Effector memory CD8-positive, alpha-beta T cell (primary cell): ENCODE data around the gene UPF1.

ENCODE experiments used
- ATAC-seq: fragments of 150-1000 bp; cut with Tn5 transposase; replicated peaks from 2 replicates; pipeline ENCODE4 v1.10.0; 2021; ENCODE audit warnings: mild to moderate bottlenecking, moderate library complexity
- DNase-seq, 3 experiments: peaks; one replicate each; pipeline ENCODE4 v3.0.0; 2021
- H3K27ac Mint-ChIP-seq, 2 donors: one replicate each; pipeline ENCODE4 v1.8.0; 2022; ENCODE audit warnings: mild to moderate bottlenecking in 2 of 2, mixed read lengths in 2 of 2, moderate library complexity in 2 of 2
- H3K27me3 Mint-ChIP-seq, 2 donors: one replicate each; pipeline ENCODE4 v1.8.0; 2022; ENCODE audit warnings: mixed read lengths in 2 of 2
- H3K36me3 Mint-ChIP-seq: one replicate; pipeline ENCODE4 v1.8.0; 2022; ENCODE audit warnings: mild to moderate bottlenecking, moderate library complexity, mixed read lengths; ENCODE audit not compliant: insufficient read depth
- H3K4me1 Mint-ChIP-seq, 2 donors: one replicate each; pipeline ENCODE4 v1.8.0; 2022; ENCODE audit warnings: low read depth in 2 of 2, mixed read lengths in 2 of 2
- H3K4me3 Mint-ChIP-seq, 2 donors: one replicate each; pipeline ENCODE4 v1.8.0; 2022; ENCODE audit warnings: mild to moderate bottlenecking in 2 of 2, mixed read lengths in 2 of 2, moderate library complexity in 2 of 2
- H3K9me3 Mint-ChIP-seq, 2 donors: one replicate each; pipeline ENCODE4 v1.8.0; 2022; ENCODE audit warnings: mixed read lengths in 2 of 2

UPF1 gene

DNA sequence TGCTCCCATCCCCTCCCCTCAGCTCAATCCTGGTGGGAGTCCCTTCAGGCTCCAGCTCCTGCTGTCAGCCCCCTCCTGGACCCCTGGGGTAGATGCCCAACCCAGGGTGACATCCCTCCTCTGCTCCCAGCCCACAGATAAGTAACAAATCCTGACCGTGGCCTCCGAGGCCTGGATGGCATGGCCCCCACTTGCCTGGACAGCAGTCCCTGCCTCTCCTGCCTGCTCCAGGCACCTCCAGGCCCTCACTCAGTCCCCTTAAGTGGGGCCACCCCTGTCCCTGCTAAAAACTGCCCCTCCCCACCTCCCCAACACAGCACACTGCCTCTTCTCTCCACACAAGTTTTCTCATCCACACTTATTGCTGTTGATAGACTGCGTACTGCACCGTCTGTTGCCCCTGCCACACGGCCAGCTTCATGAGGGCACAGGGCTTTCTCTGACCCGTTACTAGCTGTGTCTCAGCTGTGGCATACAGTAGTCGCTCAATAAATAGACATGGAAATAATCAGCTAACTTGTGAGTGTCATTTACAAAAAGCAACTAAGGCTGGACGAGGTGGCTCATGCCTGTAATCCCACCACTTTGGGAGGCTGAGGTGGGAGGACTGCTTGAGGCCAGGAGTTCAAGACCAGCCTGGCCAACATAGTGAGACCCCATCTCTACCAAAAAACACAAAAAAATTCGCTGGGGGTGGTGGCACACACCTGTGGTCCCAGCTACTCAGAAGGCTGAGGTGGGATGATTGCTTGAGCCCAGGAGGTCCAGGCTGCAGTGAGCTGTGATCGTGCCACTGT, 58.4 kb downstream of the UPF1 start:
- H3K4me1 Mint-ChIP-seq = no peaks in the 10 kb centered on the region
- H3K9me3 Mint-ChIP-seq = no peaks in the 10 kb centered on the region
- ATAC-seq (no peak), DNase-seq (no peak)
- H3K36me3 Mint-ChIP-seq = no peaks in the 10 kb centered on the region
- H3K27me3 Mint-ChIP-seq = peaks cover 9 to 40% of the 10 kb centered on the region in 2 donors
- H3K27ac Mint-ChIP-seq = no peak overlapping the region
- H3K4me3 Mint-ChIP-seq = no peak overlapping the region

DNA sequence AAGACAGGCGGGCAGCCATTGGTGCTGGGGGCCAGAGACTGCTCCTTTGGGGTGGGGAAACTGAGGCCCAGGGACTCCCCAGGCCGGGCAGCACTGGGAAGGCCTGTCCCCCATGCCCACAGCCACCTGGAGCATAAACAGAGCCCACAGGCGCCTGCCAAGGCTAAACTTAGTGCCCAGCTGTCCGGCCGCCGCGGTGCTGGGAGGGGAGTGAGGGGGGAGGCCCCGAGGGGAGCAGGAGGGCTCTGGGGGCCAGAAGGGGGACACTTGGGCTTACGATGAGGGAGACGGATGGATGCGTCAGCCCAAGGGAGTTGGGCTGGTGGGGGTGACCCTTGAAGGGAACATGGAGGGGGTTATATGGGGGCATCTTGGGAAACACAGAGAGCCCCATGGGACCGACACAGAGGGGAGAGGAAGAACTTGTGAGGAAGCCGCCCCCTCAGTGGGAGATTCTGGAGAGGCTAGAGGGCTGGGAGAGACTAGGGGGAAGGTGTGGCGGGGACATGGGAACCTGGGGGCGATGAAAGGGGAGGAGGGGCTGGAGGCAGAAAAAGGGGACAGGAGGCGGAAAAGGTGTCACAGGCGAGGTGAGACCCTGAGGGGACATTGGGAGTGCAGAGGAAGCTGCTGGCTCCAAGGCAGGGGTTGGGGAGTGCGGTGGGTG, 62.0 kb downstream of the UPF1 start:
- no peak overlapping the region for H3K4me3 Mint-ChIP-seq

DNA sequence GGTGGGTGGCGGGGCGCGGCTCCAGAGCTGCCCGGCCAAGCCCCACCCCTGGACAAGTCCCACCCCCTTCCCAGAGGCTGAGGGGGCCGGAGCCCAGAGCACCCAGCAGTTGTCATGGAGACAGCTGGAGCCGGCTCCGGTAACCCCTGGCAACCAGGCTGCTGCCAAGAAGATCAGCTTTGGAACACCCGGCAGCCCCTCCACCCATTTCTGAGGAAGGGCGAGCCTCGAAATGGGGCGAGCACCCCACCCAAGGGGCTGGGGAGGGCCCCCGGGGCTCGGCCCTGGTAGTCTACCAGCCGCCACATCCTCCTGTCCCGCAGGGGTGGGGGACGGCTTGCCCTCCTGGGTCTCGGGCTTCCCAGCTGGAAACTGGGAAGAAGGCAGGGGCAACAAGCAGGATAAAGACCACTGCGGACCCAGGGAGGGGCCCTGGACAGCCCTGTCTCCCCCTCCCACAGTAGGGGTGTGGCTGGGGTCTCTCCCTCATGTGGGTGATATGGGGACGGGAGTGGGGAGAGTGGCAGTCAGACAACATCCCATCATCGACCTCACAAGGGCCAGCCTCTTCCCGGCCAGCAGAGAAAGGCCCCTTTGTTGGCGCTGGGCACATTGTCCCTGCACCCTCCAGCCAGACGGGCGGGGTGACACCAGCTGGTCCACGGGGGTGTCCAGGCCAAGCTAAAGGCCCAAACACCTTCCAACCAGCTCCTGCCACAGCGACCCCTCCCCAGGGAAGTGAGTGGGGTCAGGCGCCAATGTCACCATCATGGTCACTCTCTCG, 62.7 kb downstream of the UPF1 start:
- no peak overlapping the region for H3K27ac Mint-ChIP-seq
- H3K36me3 Mint-ChIP-seq = peaks cover 3% of the 10 kb centered on the region
- H3K27me3 Mint-ChIP-seq = peaks cover 17 to 46% of the 10 kb centered on the region in 2 donors
- H3K9me3 Mint-ChIP-seq = no peaks in the 10 kb centered on the region
- no peak for ATAC-seq
- DNase-seq = no peak
- peaks cover 11 to 15% of the 10 kb centered on the region in 2 donors for H3K4me1 Mint-ChIP-seq
- H3K4me3 Mint-ChIP-seq = peak overlapping the region; percentile 21 to 27

More for the DNA sequence above, 62.0 kb downstream of the UPF1 start:
- no peak for DNase-seq
- ATAC-seq = no peak
- Mint-ChIP-seq H3K9me3 (no peaks in the 10 kb centered on the region), H3K36me3 (peaks cover under 1% of the 10 kb centered on the region), H3K27me3 (peaks cover 17 to 49% of the 10 kb centered on the region in 2 donors), H3K4me1 (peaks cover 11 to 15% of the 10 kb centered on the region in 2 donors), H3K27ac (no peak overlapping the region)

DNA sequence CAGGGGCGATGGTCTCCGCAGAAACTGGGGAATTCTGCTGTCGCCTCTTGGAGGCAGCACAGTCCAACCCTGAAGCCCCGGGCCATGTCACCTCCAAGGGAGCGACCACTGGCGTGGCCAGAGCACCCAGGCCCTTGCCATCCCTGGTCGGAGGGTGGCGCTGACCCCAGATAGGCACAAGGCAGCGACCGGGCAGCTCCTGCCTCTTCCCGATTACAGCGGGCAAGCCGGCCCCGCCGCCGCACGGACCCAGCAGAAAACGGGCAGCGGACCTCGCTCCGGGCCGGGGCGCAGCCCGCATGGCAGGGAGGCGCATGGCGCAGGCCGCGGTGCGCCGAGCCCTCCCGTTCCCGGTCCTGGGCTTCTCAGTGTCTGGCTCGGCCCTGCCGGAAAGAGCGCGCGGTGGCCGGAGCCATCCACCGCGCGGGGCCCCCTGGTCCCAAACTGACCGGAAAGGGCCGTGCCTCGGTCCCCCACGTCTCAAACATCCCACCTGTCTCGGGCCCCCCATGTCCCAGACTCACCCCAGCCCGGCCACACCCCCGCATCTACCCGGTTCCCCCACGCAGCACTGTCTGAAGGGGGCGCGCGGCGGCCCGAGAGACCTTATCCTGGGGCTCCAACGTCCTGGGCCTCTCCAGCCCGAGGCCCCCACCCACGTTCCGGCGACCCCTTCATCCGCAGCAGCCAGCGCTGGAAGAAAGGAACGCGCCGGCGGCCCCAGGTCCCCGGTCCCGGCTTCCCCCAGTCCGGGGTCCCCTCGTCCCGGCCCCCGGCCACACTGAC, 63.5 kb downstream of the UPF1 start:
- peaks cover 3% of the 10 kb centered on the region for H3K36me3 Mint-ChIP-seq
- no peaks in the 10 kb centered on the region for H3K9me3 Mint-ChIP-seq
- peaks cover 17 to 38% of the 10 kb centered on the region in 2 donors for H3K27me3 Mint-ChIP-seq
- DNase-seq (no peak), ATAC-seq (no peak)
- H3K27ac Mint-ChIP-seq = no peak overlapping the region
- H3K4me1 Mint-ChIP-seq = peaks cover 11 to 15% of the 10 kb centered on the region in 2 donors
- H3K4me3 Mint-ChIP-seq = peak overlapping the region; percentile 23 to 29

DNA sequence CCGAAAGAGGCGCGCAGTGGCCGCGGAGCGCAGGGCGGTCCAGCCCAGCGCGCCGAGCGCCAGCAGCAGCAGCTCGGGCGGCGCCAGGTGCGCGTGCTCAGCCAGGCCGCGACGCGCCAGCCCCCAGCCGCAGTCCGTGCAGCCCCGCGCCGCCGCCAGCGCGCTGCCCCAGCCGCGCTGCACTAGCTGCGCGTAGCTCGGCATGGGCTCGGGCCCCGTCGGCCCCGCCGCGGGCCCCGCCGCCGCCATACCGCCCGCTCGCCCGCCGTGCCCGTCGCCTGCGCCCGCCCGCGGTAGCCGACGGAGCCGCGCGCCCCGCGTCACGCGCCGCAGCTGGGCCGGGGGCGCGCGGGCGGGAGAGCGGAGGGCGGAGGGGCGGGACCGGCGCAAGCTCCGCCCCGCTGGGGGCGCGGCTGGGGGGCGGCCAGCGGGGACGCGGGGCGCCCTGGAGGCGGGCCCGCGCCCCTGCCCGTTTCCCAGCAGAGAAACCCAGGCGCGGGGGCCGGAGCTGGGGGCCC, 64.1 kb downstream of the UPF1 start, which contains the start of gene CERS1:
TSS of gene CERS1 (minus strand) at position 335 of the 518 bp plus-strand sequence. CDS start at position 249, 86 bp downstream.
- no peak within 1 kb of the TSS for H3K27ac Mint-ChIP-seq

DNA sequence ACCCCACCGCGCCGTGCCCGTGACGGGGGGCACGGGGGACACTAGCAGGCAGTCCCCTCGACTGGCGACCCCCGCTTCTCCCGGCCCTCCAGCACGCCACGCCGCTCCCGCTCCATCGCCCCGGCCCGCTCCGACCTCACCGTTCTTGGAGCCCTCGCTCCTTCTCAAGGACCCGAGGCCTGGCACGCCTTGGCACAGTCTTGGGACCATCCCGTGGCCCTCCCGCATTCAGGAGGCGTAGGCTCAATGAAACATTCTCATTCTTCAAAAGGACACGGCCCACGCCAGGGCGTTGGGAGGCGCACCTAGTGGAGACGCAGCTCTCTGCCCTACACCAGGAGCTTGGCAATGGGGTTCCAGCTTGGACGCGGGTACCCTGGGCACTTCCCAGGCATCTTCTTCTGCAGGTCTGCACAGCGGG, 64.7 kb downstream of the UPF1 start:
- peak overlapping the region; percentile 73 to 77 for H3K4me3 Mint-ChIP-seq
- H3K4me1 Mint-ChIP-seq = peaks cover 11 to 15% of the 10 kb centered on the region in 2 donors
- no peak for ATAC-seq
- peaks cover 9% of the 10 kb centered on the region for H3K36me3 Mint-ChIP-seq
- peaks cover 17 to 34% of the 10 kb centered on the region in 2 donors for H3K27me3 Mint-ChIP-seq
- H3K9me3 Mint-ChIP-seq = no peaks in the 10 kb centered on the region
- H3K27ac Mint-ChIP-seq = no peak overlapping the region
- no peak for DNase-seq

More for the DNA sequence above, 64.1 kb downstream of the UPF1 start, which contains the start of gene CERS1:
- H3K36me3 Mint-ChIP-seq = peaks cover 8% of the 10 kb centered on the region
- DNase-seq = no peak
- peak within 1 kb of the TSS; percentile 73 to 77 for H3K4me3 Mint-ChIP-seq
- peaks cover 11 to 15% of the 10 kb centered on the region in 2 donors for H3K4me1 Mint-ChIP-seq
- H3K27me3 Mint-ChIP-seq = peaks cover 17 to 34% of the 10 kb centered on the region in 2 donors
- H3K9me3 Mint-ChIP-seq = no peaks in the 10 kb centered on the region
- peak; percentile 42 for ATAC-seq

DNA sequence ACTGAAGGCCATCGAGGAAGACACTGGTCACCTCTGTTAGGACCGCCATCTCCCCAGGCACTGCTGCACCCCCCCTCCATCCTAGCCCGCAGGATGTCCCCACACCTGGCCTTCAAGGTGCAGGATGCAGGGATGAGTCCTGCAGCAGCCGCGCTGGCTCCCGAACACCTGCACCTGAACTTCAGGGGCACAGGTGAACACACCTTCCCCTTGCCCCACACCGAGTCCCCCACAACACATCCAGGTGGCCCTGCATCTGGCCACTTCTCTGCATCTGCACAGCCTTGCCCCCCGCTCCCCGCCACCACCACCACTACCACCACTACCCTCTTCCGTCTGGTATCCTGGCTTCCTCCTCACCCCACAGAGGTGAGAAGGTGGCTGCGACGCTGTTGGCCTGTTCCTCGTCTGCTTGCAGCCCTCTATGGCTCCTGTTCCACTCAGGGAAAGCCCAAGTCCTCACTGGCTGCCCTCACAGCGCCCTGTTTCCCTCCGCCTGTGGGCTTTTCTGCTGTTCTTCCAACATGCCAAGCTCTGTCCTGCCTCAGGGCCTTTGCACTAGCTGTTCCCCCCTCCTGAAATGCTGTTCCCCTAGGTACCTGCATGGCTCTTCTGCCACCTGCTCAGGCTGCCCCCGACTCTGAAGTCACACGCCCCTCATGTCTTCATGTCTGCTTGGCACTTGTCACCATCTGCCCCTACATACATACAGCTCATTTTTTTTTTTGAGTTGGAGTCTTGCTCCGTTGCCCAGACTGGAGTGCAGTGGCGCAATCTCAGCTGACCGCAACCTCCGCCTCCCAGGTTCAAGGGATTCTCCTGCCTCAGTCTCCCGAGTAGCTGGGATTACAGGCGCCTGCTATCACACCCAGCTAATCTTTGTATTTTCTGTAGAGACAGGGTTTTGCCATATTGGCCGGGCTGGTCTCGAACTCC, 65.6 kb downstream of the UPF1 start:
- DNase-seq (no peak), ATAC-seq (peak; percentile 55)
- Mint-ChIP-seq H3K9me3 (no peaks in the 10 kb centered on the region), H3K36me3 (peaks cover 13% of the 10 kb centered on the region), H3K4me3 (peak overlapping the region; percentile 63 to 77), H3K27ac (no peak overlapping the region), H3K4me1 (peaks cover 11 to 15% of the 10 kb centered on the region in 2 donors), H3K27me3 (peaks cover 17 to 34% of the 10 kb centered on the region in 2 donors)

DNA sequence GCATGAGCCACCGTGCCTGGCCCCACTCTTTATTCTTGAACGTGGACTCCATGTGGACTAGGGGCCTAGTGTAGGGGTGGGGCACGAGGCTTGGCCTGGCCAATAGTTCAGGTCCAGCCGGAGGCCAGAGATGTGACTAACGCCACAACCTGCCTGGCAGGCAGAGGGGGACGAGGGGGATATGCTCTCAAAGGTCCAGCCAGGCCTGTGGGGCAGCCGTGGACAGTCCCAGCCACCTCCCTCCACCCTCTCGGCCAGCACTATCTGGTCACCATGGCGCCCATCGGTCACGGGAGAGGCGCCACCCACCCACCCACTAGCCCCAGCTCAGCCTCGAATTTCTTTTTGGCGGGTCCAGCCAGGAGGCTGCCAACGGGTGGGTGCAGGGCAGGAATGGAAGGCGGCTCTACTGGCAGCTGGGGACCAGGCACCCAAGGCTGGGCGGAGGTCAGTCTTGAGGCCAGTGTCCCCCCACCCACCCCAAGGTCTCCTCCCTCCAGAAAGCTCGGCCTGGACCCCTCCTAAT, 66.4 kb downstream of the UPF1 start:
- no peaks in the 10 kb centered on the region for H3K9me3 Mint-ChIP-seq
- peak overlapping the region in 1 of 2 donors; percentile 77 for H3K4me3 Mint-ChIP-seq
- peaks cover 16% of the 10 kb centered on the region for H3K36me3 Mint-ChIP-seq
- DNase-seq (no peak), ATAC-seq (no peak)
- peaks cover 17 to 31% of the 10 kb centered on the region in 2 donors for H3K27me3 Mint-ChIP-seq
- no peak overlapping the region for H3K27ac Mint-ChIP-seq
- peaks cover 11 to 15% of the 10 kb centered on the region in 2 donors for H3K4me1 Mint-ChIP-seq

DNA sequence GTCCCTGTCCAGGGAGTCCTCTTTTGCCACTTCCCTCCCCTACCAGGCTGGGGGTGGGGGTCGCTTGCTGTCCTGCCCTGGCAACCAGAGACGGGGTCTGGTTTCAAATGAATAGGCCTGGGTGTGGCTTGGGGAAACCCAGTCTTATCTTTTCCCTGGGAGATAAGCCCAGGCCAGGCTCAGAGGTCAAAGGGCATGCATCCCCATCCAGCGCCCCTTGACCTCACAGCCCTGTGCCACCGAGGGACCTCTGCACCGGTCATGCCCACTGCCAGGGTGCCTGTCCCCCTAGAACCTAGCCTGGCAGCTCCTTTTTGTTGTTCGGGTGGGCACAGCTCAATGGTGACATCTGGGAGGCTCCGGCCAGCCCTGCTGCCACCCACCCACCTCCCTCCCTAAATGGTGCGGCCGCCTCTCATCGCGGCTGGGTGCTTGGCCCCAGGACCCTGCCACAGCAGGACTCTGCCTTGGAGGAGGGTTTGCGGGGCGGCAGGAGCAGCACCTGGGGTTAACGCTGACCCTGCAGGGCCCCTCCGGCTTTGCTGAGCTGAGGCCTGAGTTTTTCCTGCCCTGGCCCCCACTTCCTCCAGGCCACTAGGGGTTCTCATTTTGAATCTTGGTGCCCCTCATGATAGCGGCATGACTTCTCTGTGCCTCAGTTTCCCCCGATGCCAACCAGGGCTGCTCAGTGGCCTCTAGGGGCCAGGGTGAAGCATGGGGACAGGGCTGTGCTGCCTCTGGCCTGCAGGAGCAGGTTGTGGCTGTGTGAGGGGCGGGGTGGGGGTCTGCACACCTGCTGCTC, 67.0 kb downstream of the UPF1 start:
- Mint-ChIP-seq H3K27ac (no peak overlapping the region), H3K4me3 (no peak overlapping the region), H3K9me3 (no peaks in the 10 kb centered on the region), H3K36me3 (peaks cover 22% of the 10 kb centered on the region), H3K27me3 (peaks cover 17 to 25% of the 10 kb centered on the region in 2 donors), H3K4me1 (peaks cover 11 to 15% of the 10 kb centered on the region in 2 donors)
- ATAC-seq (no peak), DNase-seq (no peak)

DNA sequence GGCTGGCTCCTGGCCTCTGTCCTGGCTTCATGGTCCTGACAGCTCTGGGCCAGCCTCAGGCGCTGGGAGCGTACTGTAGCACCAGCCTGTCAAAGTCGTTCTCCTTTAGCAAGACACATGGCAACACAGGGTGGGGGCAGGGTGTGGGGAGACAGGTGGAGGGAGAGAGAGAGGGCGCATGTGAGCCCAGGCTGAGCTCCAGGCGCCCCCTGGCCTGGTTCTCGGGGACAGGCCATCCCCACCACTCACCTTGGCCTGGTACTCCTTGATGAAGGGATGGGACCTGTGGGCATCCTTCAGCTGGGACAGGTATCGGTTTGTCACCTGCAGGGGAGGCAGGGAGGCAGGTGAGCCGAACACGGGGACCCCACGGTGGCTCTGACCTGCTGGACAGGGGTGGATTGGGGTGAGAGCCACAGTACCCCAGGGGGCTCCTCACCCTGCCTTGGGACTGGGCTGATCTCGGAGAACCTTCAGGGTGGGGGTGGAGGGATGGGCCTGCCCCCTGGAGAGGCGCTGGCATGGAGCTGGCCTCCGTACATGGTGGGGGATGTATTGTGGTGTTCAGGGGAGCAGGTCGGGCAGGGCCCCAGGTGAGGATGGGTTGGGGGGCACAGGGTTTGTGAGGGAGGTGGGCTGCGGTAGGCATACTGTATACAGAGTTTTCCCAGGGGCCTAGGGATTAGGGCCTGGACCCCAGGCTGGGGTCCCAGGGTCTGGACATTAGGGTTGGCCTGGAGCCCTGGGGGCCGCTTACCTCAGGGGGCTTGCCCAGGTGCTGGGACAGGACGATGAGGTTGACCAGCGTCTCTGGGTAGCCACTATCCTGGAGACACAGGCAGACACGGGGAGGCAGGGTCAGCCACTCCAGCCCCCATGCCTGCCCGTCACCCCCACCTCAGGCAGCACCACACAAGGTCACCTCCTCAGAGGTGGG, 68.1 kb downstream of the UPF1 start:
- Mint-ChIP-seq H3K4me1 (peaks cover 11 to 15% of the 10 kb centered on the region in 2 donors), H3K27ac (peak overlapping the region in 1 of 2 donors; percentile 8), H3K27me3 (peaks cover 17 to 20% of the 10 kb centered on the region in 2 donors), H3K36me3 (peaks cover 30% of the 10 kb centered on the region), H3K4me3 (no peak overlapping the region), H3K9me3 (no peaks in the 10 kb centered on the region)
- no peak for DNase-seq
- no peak for ATAC-seq
